CD14-positive monocyte (primary cell): Measurements from ENCODE around the gene GOLIM4. TPM values are rescaled to one million over a fixed set of nuclear protein-coding genes. Genes with fewer than 3 reads are reported as not detected.
A peak's percentile ranks its signal among the peaks of the same experiment; 100 is the strongest.

ENCODE experiments used
- DNase-seq, 3 donors: peaks; one replicate each; pipeline ENCODE4 v3.0.0-alpha.2; 2011 to 2022
- H2AFZ ChIP-seq: 2 replicates; pipeline ENCODE4 v1.6.0; 2012; ENCODE audit warnings: mild to moderate bottlenecking, low read depth, low read length, inconsistent platforms; ENCODE audit not compliant: insufficient read depth, poor library complexity, severe bottlenecking
- H3K27ac ChIP-seq, 2 donors: 1 replicate in 1 of 2; 2 replicates in 1 of 2; pipeline ENCODE4 v1.5.1; 2012 to 2013; ENCODE audit warnings: low read length in 2 of 2, control low read depth in 1 of 2, inconsistent platforms in 1 of 2, low read depth in 1 of 2, mild to moderate bottlenecking in 1 of 2
- H3K27me3 ChIP-seq, 2 donors: one replicate each; pipeline versions ENCODE4 v1.6.0 to v1.6.1; 2011 to 2013; ENCODE audit warnings: low read length in 2 of 2; ENCODE audit not compliant: control insufficient read depth in 2 of 2, insufficient read depth in 2 of 2
- H3K36me3 ChIP-seq, 2 donors: replicated peaks in 1 of 2; 1 replicate in 1 of 2; 2 replicates in 1 of 2; pipeline versions ENCODE4 v1.5.1 to v1.6.1; 2012 to 2013; ENCODE audit warnings: low read length in 2 of 2, control low read depth in 1 of 2, inconsistent platforms in 1 of 2, mild to moderate bottlenecking in 1 of 2; ENCODE audit not compliant: insufficient read depth in 2 of 2, control insufficient read depth in 1 of 2
- H3K4me1 ChIP-seq, 2 donors: 1 replicate in 1 of 2; 2 replicates in 1 of 2; pipeline versions ENCODE4 v1.5.1 to v1.6.1; 2012 to 2013; ENCODE audit warnings: low read length in 2 of 2, control low read depth in 1 of 2, inconsistent platforms in 1 of 2, mild to moderate bottlenecking in 1 of 2, moderate library complexity in 1 of 2; ENCODE audit not compliant: insufficient read depth in 2 of 2, control insufficient read depth in 1 of 2
- H3K4me2 ChIP-seq: replicated peaks from 2 replicates; pipeline ENCODE3; 2012; ENCODE audit warnings: low read length, moderate library complexity, mild to moderate bottlenecking; ENCODE audit not compliant: poor library complexity, severe bottlenecking; ENCODE audit errors: extremely low read depth
- H3K4me3 ChIP-seq, 3 experiments: fragments of 200-600 bp in 1 of 3; sonication (generic) in 1 of 3; replicated peaks in 1 of 3; 1 replicate in 2 of 3; 2 replicates in 1 of 3; pipeline ENCODE4 v1.5.1; 2011 to 2013; ENCODE audit warnings: low read length in 3 of 3, mild to moderate bottlenecking in 3 of 3, control low read depth in 2 of 3, low read depth in 2 of 3, inconsistent platforms in 1 of 3, moderate library complexity in 1 of 3
- H3K79me2 ChIP-seq: 2 replicates; pipeline ENCODE4 v1.6.0; 2012; ENCODE audit warnings: mild to moderate bottlenecking, control low read depth, inconsistent platforms, low read length, moderate library complexity; ENCODE audit not compliant: insufficient read depth
- H3K9ac ChIP-seq: 2 replicates; pipeline ENCODE4 v1.6.0; 2017; ENCODE audit warnings: low read length, mild to moderate bottlenecking; ENCODE audit not compliant: insufficient read depth, poor library complexity, severe bottlenecking
- H3K9me3 ChIP-seq, 2 donors: replicated peaks in 1 of 2; 1 replicate in 1 of 2; 2 replicates in 1 of 2; pipeline versions ENCODE4 v1.5.1 to v1.6.1; 2012 to 2013; ENCODE audit warnings: low read length in 2 of 2, control low read depth in 1 of 2; ENCODE audit not compliant: control insufficient read depth in 1 of 2, insufficient read depth in 1 of 2
- H4K20me1 ChIP-seq: 2 replicates; pipeline ENCODE4 v1.6.0; 2012; ENCODE audit warnings: mild to moderate bottlenecking, low read length, control low read depth, moderate library complexity; ENCODE audit not compliant: insufficient read depth
- H3K27ac Mint-ChIP-seq, 7 donors: one replicate each; pipeline ENCODE4 v1.8.0; 2020; ENCODE audit warnings: mild to moderate bottlenecking in 7 of 7, mixed read lengths in 7 of 7, moderate library complexity in 6 of 7, inconsistent platforms in 2 of 7
- H3K27me3 Mint-ChIP-seq, 3 donors: one replicate each; pipeline ENCODE4 v1.8.0; 2021 to 2022; ENCODE audit warnings: low read depth in 3 of 3, mild to moderate bottlenecking in 3 of 3, mixed read lengths in 3 of 3, moderate library complexity in 3 of 3, inconsistent platforms in 1 of 3
- H3K36me3 Mint-ChIP-seq, 2 donors: one replicate each; pipeline ENCODE4 v1.8.0; 2020; ENCODE audit warnings: mixed read lengths in 2 of 2, inconsistent platforms in 1 of 2, mild to moderate bottlenecking in 1 of 2
- H3K4me1 Mint-ChIP-seq: one replicate; pipeline ENCODE4 v1.8.0; 2020; ENCODE audit warnings: mild to moderate bottlenecking, mixed read lengths
- H3K4me3 Mint-ChIP-seq, 2 donors: one replicate each; pipeline ENCODE4 v1.8.0; 2020; ENCODE audit warnings: mild to moderate bottlenecking in 2 of 2, mixed read lengths in 2 of 2, moderate library complexity in 1 of 2
- H3K9me3 Mint-ChIP-seq, 7 donors: one replicate each; pipeline ENCODE4 v1.8.0; 2020 to 2022; ENCODE audit warnings: mixed read lengths in 7 of 7, mild to moderate bottlenecking in 6 of 7, moderate library complexity in 6 of 7, inconsistent platforms in 2 of 7
- CTCF ChIP-seq: fragments of 200-600 bp; IDR thresholded peaks from one replicate; pipeline ENCODE4 v1.8.0; 2022; ENCODE audit warnings: antibody characterized with exemption, mild to moderate bottlenecking
- WGBS: methylation state at CpG from one replicate; pipeline ENCODE4 v1.1.5; 2013; ENCODE audit warnings: missing lambda C conversion rate; ENCODE audit not compliant: insufficient coverage; 5-methylcytosine and 5-hydroxymethylcytosine counted together
- intact Hi-C, 2 donors: fragments of 100-400 bp; cut with micrococcal nuclease; formaldehyde crosslinking; loops; one replicate each; pipeline versions ENCODE4 v1.15.0 to v1.15.1; 2023
- polyA plus RNA-seq, 3 donors: library from polyadenylated mRNA; depleted of rRNA in 1 of 3; unstranded in 2 of 3; stranded (reverse) in 1 of 3; fragments of 300-500 nt in 2 of 3; fragments of >200 nt in 1 of 3; fragmentation: Illumina TruSeq in 2 of 3; gene quantifications; 1 replicate in 2 of 3; 2 replicates in 1 of 3; pipeline ENCODE4 v1.2.3, GENCODE V29; 2012 to 2021

Gene GOLIM4
- polyA plus RNA-seq, 3 donors = 3.5 to 6.4 (median 5.8) TPM

DNA sequence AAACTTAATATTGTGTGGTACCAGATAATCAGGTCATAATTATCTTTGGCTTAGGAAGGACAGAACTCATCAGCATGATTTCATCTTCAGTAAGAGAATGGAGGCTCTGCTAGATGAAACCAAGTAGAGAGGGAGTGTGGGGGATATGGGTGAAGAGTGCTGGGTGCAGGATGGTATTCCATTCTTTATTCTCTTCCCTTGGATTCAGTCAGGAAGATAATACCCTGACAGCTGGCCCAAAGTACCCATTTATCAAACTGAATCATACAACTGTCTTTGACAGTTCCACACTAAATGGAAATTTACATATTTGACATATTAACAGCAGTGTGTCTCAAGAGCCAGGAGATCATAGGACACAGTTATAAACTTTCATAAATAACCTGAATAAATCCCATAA lies 44.7 kb downstream of the GOLIM4 start:
- Histone ChIP-seq H3K9ac (no peak overlapping the region), H3K4me1 (no peaks in the 10 kb centered on the region), H2AFZ (no peak overlapping the region), H3K9me3 (peaks cover 0 to 8% of the 10 kb centered on the region in 2 donors), H4K20me1 (no peaks in the 10 kb centered on the region), H3K4me2 (no peak overlapping the region), H3K27ac (no peak overlapping the region), H3K36me3 (no peaks in the 10 kb centered on the region), H3K27me3 (no peaks in the 10 kb centered on the region), H3K79me2 (peaks cover 4% of the 10 kb centered on the region), H3K4me3 (no peak overlapping the region)
- intact Hi-C loops = no loop called here
- Mint-ChIP-seq H3K9me3 (peaks cover 5 to 14% (median 10%) of the 10 kb centered on the region in 7 donors), H3K27ac (peak overlapping the region in 1 of 7 donors; percentile 22), H3K4me1 (peaks cover 13% of the 10 kb centered on the region), H3K4me3 (no peak overlapping the region), H3K27me3 (peaks cover 0 to 3% (median 0%) of the 10 kb centered on the region in 3 donors), H3K36me3 (peaks cover 2 to 9% of the 10 kb centered on the region in 2 donors)
- TF ChIP-seq CTCF = no peak
- DNase-seq = no peak

GRCh38 chr3:168049367-168049974 lies 46.3 kb downstream of the GOLIM4 start:
- peaks cover 13% of the 10 kb centered on the region for H3K4me1 Mint-ChIP-seq
- H3K4me3 ChIP-seq = no peak overlapping the region
- H3K4me2 ChIP-seq = no peak overlapping the region

More at GRCh38 chr3:168049367-168049974, 46.3 kb downstream of the GOLIM4 start:
- WGBS = 97% methylated on average over 6 of the region's 6 CpGs
- no peaks in the 10 kb centered on the region for H3K9me3 ChIP-seq
- no peak overlapping the region for H3K27ac ChIP-seq
- Mint-ChIP-seq H3K4me3 (no peak overlapping the region), H3K9me3 (peaks cover 0 to 2% (median 0%) of the 10 kb centered on the region in 7 donors), H3K27ac (no peak overlapping the region), H3K27me3 (peaks cover 0 to 3% (median 0%) of the 10 kb centered on the region in 3 donors), H3K36me3 (no peaks in the 10 kb centered on the region)
- intact Hi-C loops = loop anchor here (2.0 to 5.0 kb wide), 2 partner anchors 115 to 118 kb away; no protein-coding TSS in a partner anchor
- no peaks in the 10 kb centered on the region for H3K4me1 ChIP-seq
- H3K36me3 ChIP-seq = no peaks in the 10 kb centered on the region
- no peak for TF ChIP-seq CTCF
- H4K20me1 ChIP-seq = no peaks in the 10 kb centered on the region
- H3K9ac ChIP-seq = no peak overlapping the region
- no peaks in the 10 kb centered on the region for H3K79me2 ChIP-seq
- H3K27me3 ChIP-seq = no peaks in the 10 kb centered on the region
- no peak for DNase-seq
- no peak overlapping the region for H2AFZ ChIP-seq
